BLaER1 (cell line): ENCODE data around the gene MAGIX.

ENCODE experiments used
- H3K27ac ChIP-seq: shearing (Covaris generic); formaldehyde crosslinking; 2 replicates; pipeline ENCODE4 v1.8.1; 2022
- H3K27me3 ChIP-seq: shearing (Covaris generic); formaldehyde crosslinking; 2 replicates; pipeline ENCODE4 v1.8.1; 2022
- H3K36me3 ChIP-seq: shearing (Covaris generic); formaldehyde crosslinking; 2 replicates; pipeline ENCODE4 v1.8.1; 2022
- H3K4me1 ChIP-seq: shearing (Covaris generic); formaldehyde crosslinking; 2 replicates; pipeline ENCODE4 v1.8.1; 2022
- H3K4me2 ChIP-seq: shearing (Covaris generic); formaldehyde crosslinking; 2 replicates; pipeline ENCODE4 v1.8.1; 2022
- H3K4me3 ChIP-seq: shearing (Covaris generic); formaldehyde crosslinking; 2 replicates; pipeline ENCODE4 v1.8.1; 2022
- H3K9ac ChIP-seq: shearing (Covaris generic); formaldehyde crosslinking; 2 replicates; pipeline ENCODE4 v1.8.1; 2022
- H3K9me3 ChIP-seq: shearing (Covaris generic); formaldehyde crosslinking; 2 replicates; pipeline ENCODE4 v1.8.1; 2022
- H4K20me1 ChIP-seq: shearing (Covaris generic); formaldehyde crosslinking; 2 replicates; pipeline ENCODE4 v1.8.1; 2022
- Cebpa-rat ChIP-seq: shearing (Covaris generic); IDR thresholded peaks from 2 replicates; pipeline ENCODE4 v1.8.1; 2022

MAGIX gene

GRCh38 chrX:49177338-49177833 is 14.8 kb downstream of the MAGIX start:
- Histone ChIP-seq H3K4me2 (no peak overlapping the region), H3K27me3 (no peaks in the 10 kb centered on the region), H4K20me1 (no peaks in the 10 kb centered on the region), H3K9ac (no peak overlapping the region), H3K9me3 (peaks cover 23% of the 10 kb centered on the region), H3K4me3 (no peak overlapping the region), H3K4me1 (peaks cover 9% of the 10 kb centered on the region), H3K27ac (no peak overlapping the region), H3K36me3 (peaks cover 73% of the 10 kb centered on the region)
- no peak for TF ChIP-seq Cebpa-rat

DNA sequence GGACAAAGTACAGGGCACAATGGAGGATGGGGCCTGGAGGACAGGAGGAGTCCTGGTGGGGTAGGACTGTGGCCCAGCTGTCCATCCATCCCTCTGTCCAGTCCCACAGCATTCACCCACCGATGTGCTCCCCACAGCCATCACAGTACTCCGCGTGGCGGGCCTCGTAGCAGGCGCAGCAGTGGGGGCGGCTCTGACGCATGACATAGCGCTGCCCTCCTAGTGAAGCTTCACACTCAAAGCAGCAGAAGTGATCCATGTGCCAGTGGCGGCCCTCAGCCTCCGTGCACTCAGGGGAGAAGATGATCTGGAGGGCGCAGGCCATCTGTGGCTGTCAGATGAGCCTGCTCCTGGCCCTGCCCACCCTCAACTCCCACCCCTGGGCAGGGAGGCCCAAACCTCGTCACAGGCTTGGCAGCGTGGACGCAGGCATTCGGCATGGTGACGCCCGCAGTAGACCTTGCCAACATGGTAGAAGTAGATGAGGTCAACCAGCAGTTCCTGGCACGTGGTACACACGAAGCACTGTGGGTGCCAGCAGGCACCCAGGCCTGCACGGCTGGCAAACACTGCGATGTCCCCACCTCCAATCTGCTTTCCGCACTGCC is 15.4 kb downstream of the MAGIX start:
- peaks cover 79% of the 10 kb centered on the region for H3K36me3 ChIP-seq
- H3K9me3 ChIP-seq, result peaks cover 21% of the 10 kb centered on the region
- no peaks in the 10 kb centered on the region for H3K27me3 ChIP-seq
- no peaks in the 10 kb centered on the region for H4K20me1 ChIP-seq
- no peak for TF ChIP-seq Cebpa-rat
- H3K4me2 ChIP-seq, result no peak overlapping the region
- peaks cover 5% of the 10 kb centered on the region for H3K4me1 ChIP-seq
- H3K27ac ChIP-seq, result no peak overlapping the region
- H3K9ac ChIP-seq, result no peak overlapping the region
- no peak overlapping the region for H3K4me3 ChIP-seq

DNA sequence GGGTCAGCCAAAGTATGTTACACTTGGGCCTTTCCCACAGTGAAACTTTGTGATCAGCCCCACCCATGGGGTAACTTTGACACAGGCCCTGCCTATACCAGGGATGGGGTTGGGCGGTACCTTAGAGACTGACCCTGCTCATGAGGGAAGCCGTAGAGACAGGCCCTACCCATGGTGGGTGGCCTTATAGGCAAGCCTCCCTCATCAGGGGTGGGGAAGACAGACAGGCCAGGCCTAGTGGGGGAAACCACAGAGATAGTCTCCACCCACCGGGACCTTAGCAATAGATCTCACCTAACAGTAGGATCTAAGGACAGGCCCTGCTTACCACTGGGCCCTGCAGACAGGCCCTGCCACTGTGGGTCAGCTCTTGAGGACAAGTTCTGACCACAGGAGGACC is 16.0 kb downstream of the MAGIX start:
- no peak for TF ChIP-seq Cebpa-rat
- Histone ChIP-seq H3K4me1 (no peaks in the 10 kb centered on the region), H3K4me3 (no peak overlapping the region), H3K4me2 (no peak overlapping the region), H3K9ac (no peak overlapping the region), H3K9me3 (peaks cover 16% of the 10 kb centered on the region; the same call in 1 of the 2 replicates), H3K27ac (no peak overlapping the region), H3K27me3 (no peaks in the 10 kb centered on the region), H4K20me1 (peaks cover 4% of the 10 kb centered on the region; the same call in 1 of the 2 replicates), H3K36me3 (peaks cover 84% of the 10 kb centered on the region)

DNA sequence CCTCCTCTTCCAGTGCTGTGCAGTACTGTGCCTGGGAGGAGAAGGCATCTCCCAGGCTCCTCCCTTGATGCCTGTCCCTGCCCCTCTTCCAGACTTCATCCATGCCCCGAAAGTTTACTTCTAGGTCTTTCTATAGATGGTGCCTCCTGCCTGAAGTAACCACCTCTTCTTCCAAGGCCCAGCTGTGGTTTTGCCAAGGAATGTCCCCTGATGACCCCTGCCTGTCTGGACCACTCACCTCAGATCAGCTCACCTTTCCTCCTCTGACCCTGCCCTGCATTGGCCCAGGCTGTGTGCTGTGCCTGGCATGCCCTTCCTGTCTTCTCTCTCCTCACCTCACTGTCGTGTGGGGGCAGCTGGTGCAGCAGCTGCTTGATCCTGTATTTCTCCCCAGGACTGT is 16.8 kb downstream of the MAGIX start:
- Histone ChIP-seq H3K4me1 (no peaks in the 10 kb centered on the region), H3K27ac (no peak overlapping the region)
- no peak for TF ChIP-seq Cebpa-rat

DNA sequence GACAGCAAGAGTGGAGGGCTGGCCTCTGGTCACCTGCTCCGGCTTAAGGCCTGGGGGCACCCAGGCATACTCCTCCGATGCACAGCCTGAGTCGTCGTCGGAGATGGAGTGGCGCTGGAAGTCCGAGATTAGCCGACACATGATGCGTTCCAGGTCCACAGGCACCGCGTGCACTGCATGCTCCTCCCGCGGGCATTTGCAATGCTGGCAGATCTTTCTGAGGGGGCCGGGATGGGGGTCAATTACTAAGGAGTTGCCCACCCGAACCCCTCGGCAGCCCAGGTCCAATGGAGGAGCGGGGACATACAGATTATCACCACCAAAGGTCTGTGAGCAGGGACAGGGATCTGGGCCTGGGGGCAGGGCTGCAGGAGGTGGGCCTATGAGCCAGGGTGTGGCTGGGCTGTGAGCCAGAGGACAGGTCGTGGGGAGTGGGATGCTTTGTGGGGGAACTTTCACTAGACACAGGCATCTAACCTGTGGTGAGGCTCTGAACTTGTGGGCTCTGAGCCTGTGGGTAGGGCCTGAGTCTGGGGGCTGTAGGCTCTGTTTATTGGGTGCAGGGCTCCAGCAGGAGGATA is 21.2 kb downstream of the MAGIX start:
- Histone ChIP-seq H3K27ac (no peak overlapping the region), H3K4me2 (peak overlapping the region; percentile 87), H3K9me3 (peaks cover 7% of the 10 kb centered on the region)

More for the DNA sequence above, 16.8 kb downstream of the MAGIX start:
- peaks cover 81% of the 10 kb centered on the region for H3K36me3 ChIP-seq
- H4K20me1 ChIP-seq, result peaks cover 12% of the 10 kb centered on the region; the same call in 1 of the 2 replicates
- peaks cover 18% of the 10 kb centered on the region for H3K9me3 ChIP-seq
- H3K4me2 ChIP-seq, result no peak overlapping the region
- H3K4me3 ChIP-seq, result no peak overlapping the region
- H3K27me3 ChIP-seq, result no peaks in the 10 kb centered on the region
- H3K9ac ChIP-seq, result no peak overlapping the region

DNA sequence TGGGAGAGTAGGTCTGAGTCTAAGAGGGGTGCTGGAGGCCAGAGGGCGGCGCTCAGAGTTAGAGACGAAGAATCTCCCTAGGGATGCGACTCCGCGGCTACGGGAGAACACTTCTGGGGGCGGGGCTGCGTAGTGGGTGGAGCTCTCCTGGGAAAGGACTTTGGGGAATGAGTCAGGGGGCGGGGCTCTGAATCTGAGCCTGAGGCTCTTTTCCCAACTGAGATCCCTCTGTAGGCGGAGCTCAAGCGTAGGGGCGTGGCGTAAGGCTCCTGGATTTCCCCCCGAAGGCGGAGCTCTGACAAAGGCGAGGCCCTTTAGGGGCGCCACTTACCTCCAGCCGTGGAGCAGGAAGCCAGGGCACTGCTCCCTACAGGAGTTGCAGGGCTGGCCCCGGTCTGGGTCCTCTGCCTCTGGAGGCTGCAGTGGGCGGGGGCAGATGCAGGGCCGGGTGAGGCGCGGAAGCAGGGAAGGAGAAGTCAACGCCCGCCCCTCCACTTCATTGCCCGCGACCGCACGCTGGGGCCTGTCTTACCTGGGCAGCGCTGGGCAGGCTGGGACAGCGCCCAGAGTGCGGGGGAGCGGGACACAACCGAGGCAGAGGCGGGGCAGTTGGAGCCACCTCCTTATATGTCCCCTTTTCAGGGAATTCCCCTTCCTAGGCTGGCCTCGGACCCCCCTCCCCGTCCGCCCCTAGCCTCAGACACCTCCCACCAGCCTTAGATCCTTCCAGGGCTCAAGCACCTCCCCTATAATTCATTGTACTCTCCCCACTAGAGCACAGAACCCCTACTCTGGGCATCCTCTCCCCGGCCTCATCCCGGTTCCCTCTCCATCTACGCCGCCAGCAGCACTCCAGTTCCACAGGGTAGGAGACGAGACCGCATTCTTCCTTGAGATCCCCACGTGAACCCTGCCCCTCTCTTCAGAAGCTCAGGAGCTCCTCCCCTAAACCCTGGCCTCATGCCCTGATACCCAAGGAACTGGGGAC is 22.0 kb downstream of the MAGIX start:
- Histone ChIP-seq H3K9me3 (peaks cover 7% of the 10 kb centered on the region), H3K4me3 (peak overlapping the region; percentile 81), H3K4me2 (peak overlapping the region; percentile 87), H3K9ac (peak overlapping the region; percentile 83), H3K27ac (peak overlapping the region; percentile 60), H3K27me3 (no peaks in the 10 kb centered on the region), H3K4me1 (peaks cover 20% of the 10 kb centered on the region), H3K36me3 (peaks cover 33% of the 10 kb centered on the region), H4K20me1 (peaks cover 15% of the 10 kb centered on the region; the same call in 1 of the 2 replicates)
- TF ChIP-seq Cebpa-rat, result no peak

More for the DNA sequence above, 21.2 kb downstream of the MAGIX start:
- no peak overlapping the region for H3K4me3 ChIP-seq
- H3K36me3 ChIP-seq, result peaks cover 41% of the 10 kb centered on the region
- TF ChIP-seq Cebpa-rat, result no peak
- H4K20me1 ChIP-seq, result peaks cover 15% of the 10 kb centered on the region; the same call in 1 of the 2 replicates
- H3K27me3 ChIP-seq, result no peaks in the 10 kb centered on the region
- no peak overlapping the region for H3K9ac ChIP-seq
- peaks cover 16% of the 10 kb centered on the region for H3K4me1 ChIP-seq

GRCh38 chrX:49186125-49187027 is 23.8 kb downstream of the MAGIX start, which contains the start of gene PRICKLE3:
PRICKLE3 (minus strand) TSS chrX:49186373; CDS start chrX:49186297, 76 bp downstream.
- H3K9me3 ChIP-seq, result peaks cover 7% of the 10 kb centered on the region
- peaks cover 15% of the 10 kb centered on the region; the same call in 1 of the 2 replicates for H4K20me1 ChIP-seq
- peaks cover 19% of the 10 kb centered on the region for H3K36me3 ChIP-seq
- H3K4me2 ChIP-seq, result peak within 1 kb of the TSS; percentile 87
- H3K9ac ChIP-seq, result peak within 1 kb of the TSS; percentile 83
- TF ChIP-seq Cebpa-rat, result no peak
- H3K4me1 ChIP-seq, result peaks cover 28% of the 10 kb centered on the region
- H3K27me3 ChIP-seq, result no peaks in the 10 kb centered on the region
- peak within 1 kb of the TSS; percentile 81 for H3K4me3 ChIP-seq
- peak within 1 kb of the TSS; percentile 76 for H3K27ac ChIP-seq

GRCh38 chrX:49187028-49187394 is 24.5 kb downstream of the MAGIX start:
- Histone ChIP-seq H3K9me3 (peaks cover 7% of the 10 kb centered on the region), H3K27ac (no peak overlapping the region), H3K36me3 (peaks cover 18% of the 10 kb centered on the region), H3K4me1 (peaks cover 29% of the 10 kb centered on the region), H3K9ac (no peak overlapping the region), H4K20me1 (peaks cover 15% of the 10 kb centered on the region; the same call in 1 of the 2 replicates), H3K4me2 (no peak overlapping the region), H3K27me3 (no peaks in the 10 kb centered on the region), H3K4me3 (no peak overlapping the region)
- no peak for TF ChIP-seq Cebpa-rat
